Stromal cell of bone marrow (primary cell): ENCODE results near the gene TTLL6.

ENCODE experiments used
- DNase-seq: peaks from one replicate; pipeline ENCODE4 v3.0.0-alpha.2; 2012; ENCODE audit warnings: low read depth

TTLL6 gene

DNA sequence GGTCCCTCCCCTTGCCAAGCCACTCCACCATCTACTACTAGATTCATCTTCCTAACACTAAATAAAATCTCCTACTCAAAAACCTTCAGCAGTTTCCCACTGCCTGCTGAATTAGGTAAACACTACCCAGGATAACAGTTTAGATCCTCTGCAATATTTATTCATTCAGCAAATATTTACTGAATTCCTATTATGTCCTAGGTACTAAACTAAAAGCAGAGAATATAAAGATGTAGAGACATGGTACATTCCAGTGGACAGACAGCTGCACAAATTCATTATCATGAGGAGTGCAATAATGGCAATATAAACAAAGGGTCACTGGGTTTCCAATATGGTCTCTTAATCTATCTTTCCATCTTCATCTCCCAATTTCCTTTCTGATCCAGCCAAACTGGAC is 57.7 kb downstream of the TTLL6 start:
- no peak for DNase-seq

DNA sequence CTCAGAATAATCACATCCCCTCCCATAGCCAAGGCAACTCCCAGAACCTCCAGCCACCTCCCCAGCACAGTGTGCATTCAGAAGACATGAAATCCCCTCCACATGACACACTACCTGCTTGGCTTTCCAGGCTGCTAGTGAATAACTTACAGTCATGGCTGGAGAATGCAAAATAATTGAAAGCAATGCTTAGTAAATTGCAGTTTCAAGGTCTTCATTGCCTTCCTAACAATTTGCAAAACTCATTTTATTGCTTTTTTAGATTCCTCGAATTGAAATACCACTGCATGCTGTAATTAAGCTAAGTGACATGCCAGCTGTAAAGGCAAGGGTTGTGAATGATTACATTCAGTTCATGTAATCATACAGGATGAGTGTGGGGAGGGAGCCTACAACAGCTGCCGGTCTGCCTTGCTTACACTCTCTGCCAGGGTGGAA is 59.5 kb downstream of the TTLL6 start:
- DNase-seq: no peak

GRCh38 chr17:48756830-48757251 is 60.2 kb downstream of the TTLL6 start:
- DNase-seq: no peak

- DNase-seq: no peak
Observed at GRCh38 chr17:48755356-48755755, 61.7 kb downstream of the TTLL6 start.

GRCh38 chr17:48754500-48755261 is 62.3 kb downstream of the TTLL6 start:
- DNase-seq: no peak

GRCh38 chr17:48753794-48754499 is 63.1 kb downstream of the TTLL6 start:
- DNase-seq: no peak

DNA sequence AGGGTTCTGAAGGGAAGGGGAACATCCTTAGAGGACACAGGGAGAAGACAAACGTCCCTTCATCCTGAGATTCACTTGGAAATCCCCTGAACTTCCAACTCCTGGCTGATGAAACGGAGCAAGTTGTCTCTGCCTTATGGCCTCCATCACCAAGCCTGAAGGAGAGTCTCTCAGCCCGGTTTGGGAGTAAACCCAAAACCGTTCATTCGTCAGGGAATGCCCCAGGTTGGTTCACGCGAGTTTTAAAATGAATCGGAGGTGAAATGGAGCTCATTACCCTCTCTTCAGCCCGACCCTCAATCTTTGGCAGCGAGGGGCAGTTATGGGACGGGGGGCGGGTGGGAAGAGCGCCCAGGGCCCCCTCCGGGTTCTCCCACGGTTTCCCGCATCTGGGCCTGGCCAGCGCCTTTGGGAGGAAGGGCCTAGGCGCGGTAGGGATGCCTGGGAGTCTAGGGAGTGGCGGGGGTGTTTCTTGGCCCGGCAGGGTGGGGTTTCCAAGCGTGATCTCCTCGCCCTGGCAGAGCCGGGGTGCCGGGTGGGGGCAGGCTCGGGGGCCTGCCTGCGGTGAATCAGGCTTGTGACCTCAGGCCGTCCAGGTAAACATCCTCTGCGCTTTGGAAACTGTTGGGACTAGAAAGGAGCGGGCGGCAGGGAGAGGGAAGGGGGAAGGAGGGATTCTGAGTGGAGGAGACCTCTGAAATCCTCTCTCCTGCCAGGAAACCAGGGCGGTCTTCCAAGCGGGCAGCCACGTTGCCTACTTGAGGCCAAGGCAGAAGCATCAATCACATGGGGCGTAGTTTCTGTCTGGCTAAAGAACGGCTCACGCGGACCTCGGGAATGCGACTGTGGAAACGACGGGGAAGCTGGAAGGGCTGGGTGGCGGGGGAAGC is 64.4 kb downstream of the TTLL6 start:
- no peak for DNase-seq

- no peak for DNase-seq
Observed at GRCh38 chr17:48751733-48752398, 65.2 kb downstream of the TTLL6 start.

- DNase-seq: no peak
Observed at GRCh38 chr17:48751172-48751571, 65.9 kb downstream of the TTLL6 start.

GRCh38 chr17:48749621-48750553 is 67.1 kb downstream of the TTLL6 start:
- no peak for DNase-seq

DNA sequence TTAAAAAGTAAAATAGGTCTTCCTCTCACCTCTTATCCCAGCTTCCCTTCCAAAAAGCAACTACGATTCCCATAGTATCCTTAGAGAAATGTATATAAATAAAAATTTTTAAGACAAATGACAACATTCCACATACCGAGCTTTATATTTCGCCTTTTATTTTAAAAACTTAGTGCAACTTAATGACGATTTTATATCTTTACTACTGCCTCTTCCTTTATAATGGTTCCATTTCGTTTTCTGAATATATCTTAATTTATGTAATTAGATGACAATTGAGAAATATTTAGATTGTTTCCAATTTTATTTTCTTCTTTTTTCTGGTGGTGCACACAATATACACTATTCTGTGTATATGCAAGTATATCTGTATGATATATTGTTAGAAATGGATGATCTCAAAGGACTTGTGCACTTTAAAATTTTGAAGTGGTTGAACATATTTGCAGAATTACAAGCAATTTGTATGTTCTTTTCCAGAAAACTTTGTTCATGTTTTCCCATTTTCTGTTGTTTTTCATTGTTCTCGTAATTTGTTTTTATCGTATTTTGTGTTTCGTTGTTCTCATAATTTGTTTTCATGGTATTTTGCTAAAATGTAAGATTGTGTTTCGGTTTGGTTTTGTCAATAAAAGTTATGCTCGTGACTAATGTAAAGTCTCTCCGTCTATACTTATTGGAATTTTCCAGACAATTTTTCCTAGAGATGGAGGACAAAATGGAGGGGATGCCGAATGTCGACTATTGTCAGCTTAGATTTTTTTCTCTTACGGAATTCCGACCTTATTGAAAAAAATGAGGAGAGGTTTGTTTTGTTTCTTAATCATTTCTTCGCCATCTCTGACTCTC is 68.1 kb downstream of the TTLL6 start:
- no peak for DNase-seq

GRCh38 chr17:48747445-48748363 is 69.3 kb downstream of the TTLL6 start:
- DNase-seq: no peak

GRCh38 chr17:48746916-48747444 is 70.0 kb downstream of the TTLL6 start:
- no peak for DNase-seq

DNA sequence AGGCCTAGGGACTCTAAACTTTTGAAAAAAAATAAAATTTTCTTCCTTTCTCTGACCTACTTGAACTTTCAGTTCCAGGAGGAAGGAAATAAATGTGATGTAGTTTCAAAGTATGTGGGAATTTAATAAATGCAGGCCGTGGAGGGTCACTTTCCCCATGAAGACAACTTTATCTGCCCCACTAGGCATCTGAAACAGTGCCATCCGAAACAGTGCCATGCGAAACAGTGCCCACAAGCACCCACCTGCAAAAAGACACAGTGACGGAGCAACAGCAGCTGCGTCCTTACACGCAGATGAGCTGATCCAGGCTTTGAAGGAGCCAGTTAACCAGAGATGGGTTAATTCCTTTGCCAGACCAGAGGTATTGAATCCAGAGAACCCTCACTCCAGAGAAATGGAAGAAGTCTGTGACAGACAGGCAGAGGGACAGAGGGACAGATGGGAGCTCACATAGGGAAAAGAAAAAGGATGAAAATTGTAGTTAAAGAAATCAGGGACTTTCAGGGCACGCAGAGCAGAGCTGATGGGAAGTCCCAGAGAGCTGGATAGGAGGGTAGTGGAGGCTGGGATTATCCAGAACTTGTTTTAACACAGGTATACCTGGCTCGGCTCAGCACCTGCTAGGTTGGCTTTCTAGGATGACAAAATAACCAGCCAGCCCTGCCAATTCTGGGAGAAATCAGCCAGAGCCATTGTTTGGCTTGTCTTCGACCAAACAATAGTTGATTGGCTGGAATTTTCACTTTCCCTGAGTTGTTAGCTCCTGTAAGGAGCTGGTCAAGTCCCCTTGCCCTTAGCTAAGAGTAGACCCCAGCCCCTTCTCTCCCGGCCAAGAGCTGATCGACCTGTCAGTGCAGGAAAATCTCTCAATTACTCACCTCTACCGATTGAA is 71.4 kb downstream of the TTLL6 start:
- DNase-seq: no peak

DNA sequence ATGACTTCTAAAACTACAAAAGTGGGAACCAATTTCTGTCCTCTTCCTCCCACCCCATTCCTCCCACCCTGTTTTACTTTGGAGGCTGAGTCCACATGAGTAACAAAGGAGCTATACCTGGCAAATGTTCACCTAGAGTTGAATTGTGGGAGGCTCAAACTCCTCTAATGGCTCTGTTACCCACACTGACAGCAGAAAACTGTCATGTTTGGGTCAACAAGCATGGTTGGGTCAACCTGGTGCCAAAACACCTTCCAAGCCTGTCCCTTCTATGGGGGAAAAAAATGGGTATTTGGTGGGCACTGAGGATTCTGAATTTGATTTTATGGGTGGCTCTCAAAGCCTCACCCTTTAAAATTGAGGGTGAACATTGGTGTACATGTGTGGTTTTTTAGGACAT is 76.5 kb downstream of the TTLL6 start:
- no peak for DNase-seq

DNA sequence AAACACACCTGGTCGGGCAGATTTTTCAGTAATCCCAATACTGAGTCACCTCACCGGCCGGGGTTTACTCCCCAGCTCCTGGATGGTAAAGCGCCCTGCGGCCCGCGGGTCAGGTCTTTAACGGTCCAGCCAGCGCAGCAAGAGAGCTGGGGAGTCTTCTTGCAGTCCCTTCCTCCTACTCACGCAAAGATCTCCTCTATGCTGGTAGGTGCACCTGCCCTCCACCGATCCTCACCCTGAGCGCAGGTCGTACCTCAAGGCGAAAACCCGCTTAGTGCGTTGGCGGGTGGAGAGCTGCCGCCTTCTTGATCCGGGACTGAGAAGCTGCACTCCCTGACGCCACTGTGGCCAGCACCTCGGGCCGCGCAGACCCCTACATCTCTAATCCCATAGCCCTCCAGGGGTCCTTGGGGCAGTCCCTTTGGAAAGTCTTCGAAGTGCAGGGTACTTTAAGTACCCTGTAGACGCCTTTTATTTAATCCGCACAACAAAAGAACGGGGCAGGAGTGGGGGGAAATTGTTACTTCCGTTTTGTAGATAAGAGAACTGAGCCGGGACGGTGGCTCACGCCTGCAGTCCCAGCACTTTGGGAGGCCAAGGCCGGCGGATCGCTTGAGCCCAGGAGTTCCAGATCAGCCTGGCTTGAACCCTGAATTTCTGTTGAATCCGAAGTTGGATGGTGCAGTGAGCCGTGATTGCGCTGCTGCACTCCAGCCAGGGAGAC is 78.1 kb downstream of the TTLL6 start:
- no peak for DNase-seq

- no peak for DNase-seq
Observed at GRCh38 chr17:48738424-48738802, 78.6 kb downstream of the TTLL6 start.
